Hepatocyte (in vitro differentiated cells): ENCODE data around the gene ITPA. TPM values are rescaled to one million over a fixed set of nuclear protein-coding genes. Genes with fewer than 3 reads are reported as not detected.

ENCODE experiments used
- DNase-seq: peaks from one replicate; pipeline ENCODE4 v3.0.0-alpha.2; 2016; ENCODE audit warnings: low spot score
- H2AFZ ChIP-seq: fragments of 200-600 bp; sonication (generic); 2 replicates; pipeline ENCODE4 v1.6.0; 2016; ENCODE audit warnings: antibody characterized with exemption, mild to moderate bottlenecking
- H3K27ac ChIP-seq: fragments of 200-600 bp; sonication (generic); 2 replicates; pipeline ENCODE4 v1.5.1; 2016; ENCODE audit warnings: mild to moderate bottlenecking
- H3K27me3 ChIP-seq: fragments of 200-600 bp; sonication (generic); 2 replicates; pipeline ENCODE4 v1.6.1; 2016
- H3K36me3 ChIP-seq: fragments of 200-600 bp; sonication (generic); replicated peaks from 2 replicates; pipeline ENCODE4 v1.5.1; 2016; ENCODE audit warnings: low read depth; ENCODE audit not compliant: insufficient read depth
- H3K4me1 ChIP-seq: fragments of 200-600 bp; sonication (generic); 2 replicates; pipeline ENCODE4 v1.5.1; 2016; ENCODE audit warnings: mild to moderate bottlenecking, moderate library complexity; ENCODE audit not compliant: insufficient read depth
- H3K4me2 ChIP-seq: fragments of 200-600 bp; sonication (generic); 2 replicates; pipeline ENCODE4 v1.6.0; 2016
- H3K4me3 ChIP-seq: fragments of 200-600 bp; sonication (generic); 2 replicates; pipeline ENCODE4 v1.5.1; 2016; ENCODE audit warnings: mild to moderate bottlenecking
- H3K79me2 ChIP-seq: fragments of 200-600 bp; sonication (generic); 2 replicates; pipeline ENCODE4 v1.6.0; 2017; ENCODE audit warnings: mild to moderate bottlenecking
- H3K9me2 ChIP-seq: fragments of 200-600 bp; sonication (generic); replicated peaks from 2 replicates; pipeline ENCODE4 v1.6.0; 2017; ENCODE audit warnings: mild to moderate bottlenecking; ENCODE audit not compliant: insufficient read depth
- H3K9me3 ChIP-seq: fragments of 200-600 bp; sonication (generic); 2 replicates; pipeline ENCODE4 v1.5.1; 2016; ENCODE audit warnings: low read depth, mild to moderate bottlenecking
- H4K20me1 ChIP-seq: fragments of 200-600 bp; sonication (generic); 2 replicates; pipeline ENCODE4 v1.6.0; 2016; ENCODE audit warnings: mild to moderate bottlenecking; ENCODE audit not compliant: insufficient read depth, poor library complexity, severe bottlenecking
- EZH2 ChIP-seq: fragments of 200-600 bp; sonication (generic); IDR thresholded peaks from 2 replicates; pipeline ENCODE4 v1.6.1; 2016; ENCODE audit warnings: antibody characterized with exemption, mild to moderate bottlenecking, borderline replicate concordance
- EZH2phosphoT487 ChIP-seq: fragments of 200-600 bp; sonication (generic); IDR thresholded peaks from one replicate; pipeline ENCODE4 v1.6.1; 2018; ENCODE audit warnings: antibody characterized with exemption, mild to moderate bottlenecking, low read depth, moderate library complexity; ENCODE audit not compliant: unreplicated experiment, severe bottlenecking
- WGBS: methylation state at CpG from one replicate; pipeline ENCODE4 v1.1.6; 2016; ENCODE audit warnings: low lambda C conversion rate; ENCODE audit errors: missing lambda C conversion rate; 5-methylcytosine and 5-hydroxymethylcytosine counted together
- polyA plus RNA-seq: library from polyadenylated mRNA; unstranded; fragments of >200 nt; fragmentation: Nextera tagmentation; extraction: Ambion mirVana; gene quantifications from 2 replicates; pipeline ENCODE4 v1.2.1, GENCODE V29; 2016
- total RNA-seq: library from RNA; depleted of rRNA; stranded (reverse); fragments of >200 nt; gene quantifications from 2 replicates; pipeline ENCODE4 v1.2.3, GENCODE V29; 2014
- TF ChIP-seq, protein P1 (sequence below): fragments of 200-600 bp; sonication (generic); IDR thresholded peaks from 2 replicates; pipeline ENCODE4 v1.5.1; 2016; ENCODE audit warnings: antibody characterized with exemption, mild to moderate bottlenecking; ENCODE audit not compliant: poor library complexity

Gene ITPA
- total and polyA plus RNA-seq, 2 experiments from 2014 or later: 33.5 to 48.2 TPM

DNA sequence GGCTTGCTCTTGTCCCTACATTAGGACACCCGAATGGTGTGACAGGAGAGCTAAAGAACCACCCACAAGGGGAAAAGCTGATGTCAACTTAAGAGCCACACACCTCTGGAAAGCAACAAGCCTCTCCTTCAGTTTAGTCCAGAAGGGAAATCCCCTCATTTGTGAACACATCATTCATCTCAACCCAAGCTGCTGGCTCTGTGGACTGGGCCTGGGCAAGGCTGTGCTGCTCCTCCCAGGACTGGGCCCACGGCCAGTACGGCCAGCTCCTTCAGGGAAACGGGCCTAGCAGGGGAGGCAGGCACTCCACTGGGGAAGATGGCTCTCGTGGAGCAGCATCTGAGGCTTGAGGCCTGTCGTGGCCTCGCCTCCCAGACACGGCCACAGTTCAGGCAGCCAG, 42.5 kb downstream of the ITPA start:
- DNase-seq: no peak

DNA sequence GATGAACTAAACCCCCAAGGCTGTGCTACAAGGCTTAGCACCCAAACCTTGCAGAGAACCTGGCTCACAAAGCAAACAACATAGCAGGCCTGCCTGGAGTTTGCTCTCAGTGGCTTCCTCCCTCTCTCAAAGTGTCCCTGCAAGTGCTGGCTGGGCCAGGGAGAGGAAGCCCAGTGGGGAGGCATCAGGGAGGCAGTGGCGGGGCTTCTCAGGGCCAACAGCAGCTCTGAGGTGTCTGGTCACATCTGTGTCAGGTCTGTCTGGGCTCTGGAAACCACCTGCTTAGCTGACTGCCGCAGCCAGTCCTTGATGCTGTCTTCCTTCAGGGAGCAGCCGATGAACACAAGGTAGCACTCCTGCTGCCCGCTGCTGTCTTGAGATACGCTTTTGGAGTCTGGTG, 46.4 kb downstream of the ITPA start:
- Histone ChIP-seq H3K36me3 (no peaks in the 10 kb centered on the region), H3K9me3 (no peaks in the 10 kb centered on the region), H3K79me2 (no peaks in the 10 kb centered on the region), H3K4me1 (no peaks in the 10 kb centered on the region), H3K27ac (no peak overlapping the region), H3K4me3 (no peak overlapping the region), H3K4me2 (no peak overlapping the region), H3K27me3 (peaks cover 5% of the 10 kb centered on the region), H2AFZ (no peak overlapping the region), H3K9me2 (no peaks in the 10 kb centered on the region), H4K20me1 (no peaks in the 10 kb centered on the region)
- 100% methylated on average over 5 of the region's 5 CpGs for WGBS
- no peak for DNase-seq
- TF ChIP-seq EZH2phosphoT487: no peak
- no peak for TF ChIP-seq EZH2
- TF ChIP-seq, protein P1, sequence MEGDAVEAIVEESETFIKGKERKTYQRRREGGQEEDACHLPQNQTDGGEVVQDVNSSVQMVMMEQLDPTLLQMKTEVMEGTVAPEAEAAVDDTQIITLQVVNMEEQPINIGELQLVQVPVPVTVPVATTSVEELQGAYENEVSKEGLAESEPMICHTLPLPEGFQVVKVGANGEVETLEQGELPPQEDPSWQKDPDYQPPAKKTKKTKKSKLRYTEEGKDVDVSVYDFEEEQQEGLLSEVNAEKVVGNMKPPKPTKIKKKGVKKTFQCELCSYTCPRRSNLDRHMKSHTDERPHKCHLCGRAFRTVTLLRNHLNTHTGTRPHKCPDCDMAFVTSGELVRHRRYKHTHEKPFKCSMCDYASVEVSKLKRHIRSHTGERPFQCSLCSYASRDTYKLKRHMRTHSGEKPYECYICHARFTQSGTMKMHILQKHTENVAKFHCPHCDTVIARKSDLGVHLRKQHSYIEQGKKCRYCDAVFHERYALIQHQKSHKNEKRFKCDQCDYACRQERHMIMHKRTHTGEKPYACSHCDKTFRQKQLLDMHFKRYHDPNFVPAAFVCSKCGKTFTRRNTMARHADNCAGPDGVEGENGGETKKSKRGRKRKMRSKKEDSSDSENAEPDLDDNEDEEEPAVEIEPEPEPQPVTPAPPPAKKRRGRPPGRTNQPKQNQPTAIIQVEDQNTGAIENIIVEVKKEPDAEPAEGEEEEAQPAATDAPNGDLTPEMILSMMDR: no peak

More for the DNA sequence above, 42.5 kb downstream of the ITPA start:
- Histone ChIP-seq H3K9me3 (no peaks in the 10 kb centered on the region), H3K27ac (no peak overlapping the region), H3K36me3 (no peaks in the 10 kb centered on the region), H4K20me1 (no peaks in the 10 kb centered on the region), H3K27me3 (peaks cover 34% of the 10 kb centered on the region), H3K9me2 (no peaks in the 10 kb centered on the region), H3K4me1 (peaks cover 8% of the 10 kb centered on the region), H3K4me2 (no peak overlapping the region), H2AFZ (no peak overlapping the region), H3K4me3 (no peak overlapping the region), H3K79me2 (no peaks in the 10 kb centered on the region)
- 91% methylated on average over 8 of the region's 8 CpGs for WGBS
- TF ChIP-seq, protein P1: no peak
- TF ChIP-seq EZH2 (no peak), EZH2phosphoT487 (no peak)

DNA sequence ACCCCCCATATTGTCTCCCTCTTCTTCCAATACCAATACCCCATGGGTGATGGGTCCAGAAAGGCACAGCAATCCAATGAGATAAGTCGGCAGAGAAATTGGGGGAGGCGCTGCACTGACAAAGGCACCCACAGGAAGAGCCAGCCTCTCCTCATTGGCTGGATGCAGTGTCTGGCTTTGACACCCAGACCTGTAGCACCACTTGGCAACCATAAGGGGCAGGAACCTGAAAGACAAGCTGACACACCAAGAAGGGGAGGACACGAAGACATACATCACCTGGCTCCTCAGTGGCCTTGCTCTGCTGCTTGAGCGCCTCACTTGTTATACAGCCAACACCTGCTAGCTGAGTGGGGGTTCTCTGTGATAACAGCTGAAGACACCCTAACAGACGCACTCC, 49.1 kb downstream of the ITPA start:
- WGBS: 98% methylated on average over 5 of the region's 5 CpGs
- Histone ChIP-seq H3K4me2 (no peak overlapping the region), H3K9me2 (no peaks in the 10 kb centered on the region), H4K20me1 (no peaks in the 10 kb centered on the region), H3K27me3 (no peaks in the 10 kb centered on the region), H2AFZ (no peak overlapping the region), H3K9me3 (no peaks in the 10 kb centered on the region), H3K36me3 (no peaks in the 10 kb centered on the region), H3K27ac (no peak overlapping the region), H3K79me2 (no peaks in the 10 kb centered on the region), H3K4me1 (no peaks in the 10 kb centered on the region), H3K4me3 (no peak overlapping the region)
- TF ChIP-seq EZH2: no peak
- TF ChIP-seq, protein P1: no peak
- no peak for TF ChIP-seq EZH2phosphoT487
- DNase-seq: no peak

DNA sequence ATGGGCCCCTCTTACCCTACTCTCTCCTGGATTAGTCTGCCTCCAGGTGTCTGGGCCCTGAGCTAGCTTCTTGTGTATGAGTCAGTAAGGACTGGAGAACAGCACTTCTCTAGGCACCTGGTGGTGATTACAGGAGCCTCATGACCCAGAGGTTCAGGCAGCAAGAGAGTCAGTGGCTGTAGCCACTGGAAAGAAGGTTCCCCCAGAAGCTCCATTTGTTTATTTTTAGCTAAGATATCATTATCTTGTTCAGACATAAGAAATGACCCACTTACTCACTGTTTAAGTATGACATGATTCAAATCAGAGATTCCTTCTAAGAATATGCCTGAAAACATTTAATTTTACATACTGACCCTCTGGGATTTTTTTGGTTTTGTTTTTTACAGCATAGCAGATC, 53.3 kb downstream of the ITPA start:
- H3K79me2 ChIP-seq: no peaks in the 10 kb centered on the region
- no peak for TF ChIP-seq EZH2
- TF ChIP-seq, protein P1: no peak
- no peak for TF ChIP-seq EZH2phosphoT487
- no peaks in the 10 kb centered on the region for H3K36me3 ChIP-seq

More for the DNA sequence above, 53.3 kb downstream of the ITPA start:
- H3K4me2 ChIP-seq: no peak overlapping the region
- H3K4me3 ChIP-seq: no peak overlapping the region
- no peaks in the 10 kb centered on the region for H3K27me3 ChIP-seq
- no peaks in the 10 kb centered on the region for H3K4me1 ChIP-seq
- H3K27ac ChIP-seq: no peak overlapping the region
- no peaks in the 10 kb centered on the region for H4K20me1 ChIP-seq
- H3K9me3 ChIP-seq: no peaks in the 10 kb centered on the region
- no peak for DNase-seq
- no peak overlapping the region for H2AFZ ChIP-seq
- no peaks in the 10 kb centered on the region for H3K9me2 ChIP-seq
